Measurements from ENCODE around the gene CGB3.
"Not testable (repeated sequence)": the region's sequence is repeated elsewhere in the genome, so short reads cannot be mapped to it uniquely, and the experiment has no call there.

Gene CGB3

GRCh38 chr19:49042666-49043065 lies 18.5 kb upstream of the CGB3 start:
- DNase-seq (ENCODE audit: low read depth, low spot score), result not testable (repeated sequence)

- DNase-seq (ENCODE audit: low read depth, low spot score), result peak; percentile 18
Measured at GRCh38 chr19:49042177-49042576, 18.0 kb upstream of the CGB3 start.

GRCh38 chr19:49039736-49040135 lies 15.6 kb upstream of the CGB3 start:
- DNase-seq (ENCODE audit: low read depth, low spot score), result not testable (repeated sequence)

GRCh38 chr19:49038557-49039276 lies 14.6 kb upstream of the CGB3 start:
- not testable (repeated sequence) for DNase-seq (ENCODE audit: low read depth, low spot score)

GRCh38 chr19:49038111-49038510 lies 14.0 kb upstream of the CGB3 start:
- DNase-seq (ENCODE audit: low read depth, low spot score), result not testable (repeated sequence)

GRCh38 chr19:49036815-49037214 lies 12.7 kb upstream of the CGB3 start, which contains the start of gene CGB1:
CGB1 (minus strand) TSS chr19:49036895; CDS start chr19:49036711, 184 bp downstream.
- DNase-seq (ENCODE audit: low read depth, low spot score), result peak; percentile 75

- DNase-seq (ENCODE audit: low read depth, low spot score), result peak; percentile 56
Measured at GRCh38 chr19:49031642-49032301, 7.6 kb upstream of the CGB3 start, which contains the start of gene CGB2. CGB2 (plus strand) TSS chr19:49031890; CDS start chr19:49032096, 206 bp downstream.

- not testable (repeated sequence) for DNase-seq (ENCODE audit: low read depth, low spot score)
Measured at GRCh38 chr19:49030323-49030722, 6.2 kb upstream of the CGB3 start.

- not testable (repeated sequence) for DNase-seq (ENCODE audit: low read depth, low spot score)
Measured at GRCh38 chr19:49029749-49030148, 5.6 kb upstream of the CGB3 start.

GRCh38 chr19:49028686-49029085 lies 4.6 kb upstream of the CGB3 start:
- DNase-seq (ENCODE audit: low read depth, low spot score), result not testable (repeated sequence)

- DNase-seq (ENCODE audit: low read depth, low spot score), result not testable (repeated sequence)
Measured at GRCh38 chr19:49025599-49025998, 1.5 kb upstream of the CGB3 start.

GRCh38 chr19:49025088-49025487 lies 955 bp upstream of the CGB3 start:
- not testable (repeated sequence) for DNase-seq (ENCODE audit: low read depth, low spot score)

GRCh38 chr19:49022116-49022515 lies 2.0 kb downstream of the CGB3 start:
- DNase-seq (ENCODE audit: low read depth, low spot score), result no peak

GRCh38 chr19:49020931-49021895 lies 2.9 kb downstream of the CGB3 start:
- DNase-seq (ENCODE audit: low read depth, low spot score), result no peak

GRCh38 chr19:49020342-49020741 lies 3.8 kb downstream of the CGB3 start:
- DNase-seq (ENCODE audit: low read depth, low spot score), result peak; percentile 46

GRCh38 chr19:49019242-49019932 lies 4.7 kb downstream of the CGB3 start:
- peak; percentile 89 for DNase-seq (ENCODE audit: low read depth, low spot score)

- peak; percentile 39 for DNase-seq (ENCODE audit: low read depth, low spot score)
Measured at GRCh38 chr19:49018388-49019241, 5.5 kb downstream of the CGB3 start.

- peak; percentile 86 for DNase-seq (ENCODE audit: low read depth, low spot score)
Measured at GRCh38 chr19:49017666-49018351, 6.3 kb downstream of the CGB3 start.

- DNase-seq (ENCODE audit: low read depth, low spot score), result no peak
Measured at GRCh38 chr19:49017041-49017665, 7.0 kb downstream of the CGB3 start, which contains the start of gene LHB. LHB (minus strand) TSS chr19:49017091; CDS start chr19:49017081, 10 bp downstream.
